GM19452 (cell line): ENCODE data around the gene CNMD.
"Not testable (repeated sequence)": the region's sequence is repeated elsewhere in the genome, so short reads cannot be mapped to it uniquely, and the experiment has no call there.

Source experiments
- ATAC-seq: cut with Tn5 transposase; IDR thresholded peaks from one replicate; pipeline ENCODE4 v1.9.1; 2021; ENCODE audit not compliant: unreplicated experiment

The CNMD gene

GRCh38 chr13:52695856-52696255, 43.8 kb downstream of the CNMD start:
- no peak for ATAC-seq

GRCh38 chr13:52686376-52686775, 53.2 kb downstream of the CNMD start:
- ATAC-seq = no peak

DNA sequence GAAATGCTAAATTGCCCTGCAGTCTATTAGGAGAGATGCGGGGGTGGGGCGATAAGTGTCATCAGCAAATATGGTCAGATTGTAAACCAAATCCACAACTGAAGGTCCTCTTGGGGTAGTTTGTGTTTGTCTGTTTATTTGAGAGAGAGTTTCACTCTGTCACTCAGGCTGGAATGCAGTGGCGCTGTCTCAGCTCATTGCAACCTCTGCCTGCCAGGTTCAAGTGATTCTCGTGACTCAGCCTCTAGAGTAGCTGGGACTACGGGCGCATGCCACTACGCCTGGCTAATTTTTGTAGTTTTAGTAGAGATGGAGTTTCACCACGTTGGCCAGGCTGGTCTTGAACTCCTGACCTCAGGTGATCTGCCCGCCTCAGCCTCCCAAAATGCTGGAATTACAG, 53.8 kb downstream of the CNMD start:
- not testable (repeated sequence) for ATAC-seq

DNA sequence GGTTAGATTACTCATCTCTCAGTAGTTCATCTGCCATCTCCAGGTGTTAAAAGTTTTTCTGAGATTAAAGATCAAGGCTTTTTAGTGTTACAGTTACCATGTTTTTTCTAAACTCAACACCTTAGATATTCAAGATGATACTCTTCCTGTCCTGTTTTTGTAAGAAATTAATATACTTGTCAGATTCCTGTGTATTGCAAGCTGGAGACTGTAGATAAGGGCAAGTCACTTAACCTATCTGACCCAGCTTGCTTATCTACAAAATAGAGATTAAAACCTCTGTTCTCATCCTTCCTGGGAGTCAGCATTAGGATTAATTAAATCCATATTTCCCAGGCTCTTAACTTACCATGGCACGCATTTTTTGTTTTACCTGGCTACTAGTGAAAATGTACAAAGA, 61.8 kb downstream of the CNMD start:
- no peak for ATAC-seq

- no peak for ATAC-seq
Observed at GRCh38 chr13:52673465-52673864, 66.2 kb downstream of the CNMD start.

GRCh38 chr13:52670726-52671125, 68.9 kb downstream of the CNMD start:
- ATAC-seq = no peak

DNA sequence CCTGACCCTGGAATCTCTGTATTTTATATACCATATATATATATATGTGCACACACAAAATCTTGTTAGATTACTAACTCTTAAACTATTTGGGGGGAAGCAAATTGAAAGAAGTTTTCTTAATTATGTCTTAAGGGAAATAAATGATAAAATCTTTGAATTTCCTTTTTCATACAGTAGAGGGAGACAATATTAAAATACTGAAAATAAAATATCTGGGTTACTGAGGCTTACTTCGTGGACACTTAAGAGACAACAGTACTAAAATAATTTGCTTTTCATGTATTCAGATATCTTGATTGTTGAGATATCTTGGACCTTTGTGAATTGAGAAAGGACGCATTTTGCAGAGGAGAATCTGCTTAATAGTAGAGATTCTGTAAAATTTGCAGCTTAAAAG, 69.9 kb downstream of the CNMD start:
- no peak for ATAC-seq

GRCh38 chr13:52665325-52665724, 74.3 kb downstream of the CNMD start:
- no peak for ATAC-seq

GRCh38 chr13:52664272-52664671, 75.3 kb downstream of the CNMD start:
- ATAC-seq = no peak

GRCh38 chr13:52659340-52659739, 80.3 kb downstream of the CNMD start:
- no peak for ATAC-seq
